ENCODE measurements around the gene RANGAP1. TPM values are rescaled to one million over a fixed set of nuclear protein-coding genes. Genes with fewer than 3 reads are reported as not detected.

Gene RANGAP1
- total and polyA plus RNA-seq, 2 of the 8 experiments (the other 6 are each of a cell fraction or from before 2014, with no cell fraction given), result 121 to 171 TPM

- Histone ChIP-seq H3K36me3 (ENCODE audit: control insufficient read depth in 2 of 4, insufficient read depth in 4 of 4, low read length in 3 of 4) (peaks cover 5 to 39% (median 10%) of the 10 kb centered on the region in 4 experiments; a peak in 5 of 8 replicates), H2BK120ac (replicated peaks; ENCODE audit: low read depth, low read length) (no peak overlapping the region), H3K56ac (replicated peaks; ENCODE audit: insufficient read length, low read depth, low read length) (no peak overlapping the region), H3K4ac (replicated peaks; ENCODE audit: insufficient read length, low read depth, low read length) (no peak overlapping the region), H2AK5ac (ENCODE audit: low read depth, low read length) (no peak overlapping the region), H3K4me1 (replicated peaks in 1 of 4; ENCODE audit: control insufficient read depth in 3 of 4, insufficient read depth in 4 of 4, low read length in 3 of 4) (peaks cover 0 to 8% (median 0%) of the 10 kb centered on the region in 4 experiments; a peak in 2 of 7 replicates), H3K27me3 (replicated peaks in 1 of 4; ENCODE audit: control insufficient read depth in 3 of 4, extremely low read depth in 1 of 4, insufficient read depth in 3 of 4, low read length in 3 of 4) (no peaks in the 10 kb centered on the region), H2BK5ac (ENCODE audit: low read depth, low read length) (no peak overlapping the region), H2BK20ac (ENCODE audit: low read length) (no peak overlapping the region), H2BK12ac (ENCODE audit: low read depth, low read length) (no peak overlapping the region), H2AFZ (ENCODE audit: low read length) (no peak overlapping the region), H2BK15ac (ENCODE audit: low read length) (no peak overlapping the region), H3K4me2 (ENCODE audit: insufficient read depth in 1 of 2, low read depth in 2 of 2, low read length in 2 of 2) (no peak overlapping the region), H3K79me2 (ENCODE audit: control insufficient read depth in 1 of 2, insufficient read depth in 2 of 2, low read length in 2 of 2) (no peaks in the 10 kb centered on the region), H4K91ac (replicated peaks; ENCODE audit: insufficient read length, low read length) (no peak overlapping the region), H3K23ac (ENCODE audit: insufficient read length) (no peak overlapping the region), H4K8ac (ENCODE audit: extremely low read depth, insufficient read depth, low read length) (no peak overlapping the region), H3K79me1 (ENCODE audit: low read depth, low read length) (no peaks in the 10 kb centered on the region), H4K5ac (ENCODE audit: insufficient read length, low read depth, low read length) (no peak overlapping the region), H3K4me3 (ENCODE audit: extremely low read depth in 1 of 4, insufficient read depth in 2 of 4, low read depth in 3 of 4, low read length in 4 of 4) (no peak overlapping the region), H3K27ac (ENCODE audit: low read depth, low read length) (no peak overlapping the region), H3K14ac (ENCODE audit: insufficient read length) (no peak overlapping the region), H4K20me1 (replicated peaks in 1 of 2; ENCODE audit: control insufficient read depth in 1 of 2, insufficient read depth in 2 of 2, low read length in 2 of 2) (peaks cover 0 to 2% of the 10 kb centered on the region in 2 experiments), H3K18ac (ENCODE audit: extremely low read depth, low read length) (no peak overlapping the region), H3K23me2 (ENCODE audit: low read depth, low read length) (no peaks in the 10 kb centered on the region), H3K9me3 (ENCODE audit: insufficient read depth in 2 of 2, low read depth in 1 of 2, low read length in 1 of 2) (no peaks in the 10 kb centered on the region), H3K9ac (replicated peaks in 1 of 4; ENCODE audit: extremely low read depth in 1 of 4, low read depth in 3 of 4, low read length in 3 of 4) (no peak overlapping the region)
- 93% methylated on average over 10 of the region's 11 CpGs; no CpG with 5 or more reads in 1 of the 2 experiments for WGBS, 2 experiments (ENCODE audit: extremely low coverage in 1 of 2, insufficient coverage in 1 of 2, insufficient read length in 1 of 2, insufficient replicate concordance in 2 of 2, low coverage in 1 of 2, low lambda C conversion rate in 2 of 2, missing lambda C conversion rate in 1 of 2)
- POLR2A ChIA-PET (ENCODE audit: partially characterized antibody), result interaction anchor here (0.8 to 2.9 kb wide), 5 partner anchors 10 to 46 kb away, joined by 3 to 16 read pairs (median 3); partner anchors contain the start of gene TEF
- no peak for FAIRE-seq
- no peak for DNase-seq (ENCODE audit: low read depth in 1 of 2, low spot score in 2 of 2)
- CTCF ChIA-PET (ENCODE audit: partially characterized antibody), result interaction anchor here (0.8 to 1.4 kb wide), 3 partner anchors 42 to 197 kb away, joined by 3 read pairs; no protein-coding TSS in a partner anchor
- TF ChIP-seq ASH2L (IDR thresholded peaks at IDR 0.05; ENCODE audit: low read length), result no peak
Measured at GRCh38 chr22:41334951-41335635, 49.1 kb upstream of the RANGAP1 start.
